Thymus (tissue), 14 donors: Measurements from ENCODE around the gene LHX4. TPM values are rescaled to one million over a fixed set of nuclear protein-coding genes. Genes with fewer than 3 reads are reported as not detected.

ENCODE experiments used
- DNase-seq, 9 donors: peaks; one replicate each; pipeline ENCODE4 v3.0.0-alpha.2; 2013; ENCODE audit warnings: low spot score in 9 of 9, low read depth in 6 of 9, missing footprints in 1 of 9
- H3K27ac ChIP-seq, 2 donors: one replicate each; pipeline ENCODE4 v1.5.1; 2013; ENCODE audit warnings: control low read depth in 1 of 2, low read depth in 1 of 2, low read length in 1 of 2, mild to moderate bottlenecking in 1 of 2, moderate library complexity in 1 of 2
- H3K27me3 ChIP-seq, 2 donors: one replicate each; pipeline ENCODE4 v1.5.1; 2013; ENCODE audit warnings: low read length in 1 of 2; ENCODE audit not compliant: control insufficient read depth in 2 of 2, insufficient read depth in 1 of 2
- H3K36me3 ChIP-seq, 2 donors: one replicate each; pipeline ENCODE4 v1.5.1; 2013; ENCODE audit warnings: low read length in 1 of 2, mild to moderate bottlenecking in 1 of 2, moderate library complexity in 1 of 2; ENCODE audit not compliant: control insufficient read depth in 2 of 2, insufficient read depth in 2 of 2
- H3K4me1 ChIP-seq, 2 donors: one replicate each; pipeline ENCODE4 v1.5.1; 2013; ENCODE audit warnings: low read length in 2 of 2; ENCODE audit not compliant: control insufficient read depth in 2 of 2, insufficient read depth in 2 of 2
- H3K4me3 ChIP-seq, 2 donors: one replicate each; pipeline ENCODE4 v1.5.1; 2013; ENCODE audit warnings: low read length in 2 of 2, control low read depth in 1 of 2, mild to moderate bottlenecking in 1 of 2
- H3K9me3 ChIP-seq, 2 donors: one replicate each; pipeline ENCODE4 v1.5.1; 2013; ENCODE audit warnings: low read length in 1 of 2, mild to moderate bottlenecking in 1 of 2; ENCODE audit not compliant: control insufficient read depth in 2 of 2, insufficient read depth in 1 of 2
- WGBS: extraction: QIAGEN DNeasy Blood & Tissue Kit; methylation state at CpG from one replicate; pipeline ENCODE4 v1.1.7; 2013; 5-methylcytosine and 5-hydroxymethylcytosine counted together
- long read RNA-seq, 10 donors: transcript quantifications; one replicate each; lab custom pipeline, GENCODE V29; 2026
- polyA plus RNA-seq: library from polyadenylated mRNA; stranded (reverse); fragments of 200-250 nt; gene quantifications from one replicate; pipeline ENCODE4 v1.2.3, GENCODE V29; 2013
- total RNA-seq: library from RNA; stranded (reverse); fragments of 120-200 nt; gene quantifications from one replicate; pipeline ENCODE4 v1.2.4, GENCODE V29; 2013
- donor health status: healthy.

The LHX4 gene
- total RNA-seq (0.05 TPM), polyA plus RNA-seq (0.05 TPM)
- long read RNA-seq, donor 1, result 0 reads
- long read RNA-seq, donor 2, partial matches to known transcripts, result 127 of 127 reads
- long read RNA-seq, donor 2, other reads (novel, unspliced or antisense), result 0 of 127 reads
- long read RNA-seq, donor 3, partial matches to known transcripts, result 55 of 64 reads
- long read RNA-seq, donor 3, other reads (novel, unspliced or antisense), result 9 of 64 reads
- long read RNA-seq, donor 4, partial matches to known transcripts, result 6 of 26 reads
- long read RNA-seq, donor 4, other reads (novel, unspliced or antisense), result 20 of 26 reads
- long read RNA-seq, donor 5, partial matches to known transcripts, result 89 of 89 reads
- long read RNA-seq, donor 5, other reads (novel, unspliced or antisense), result 0 of 89 reads
- long read RNA-seq, donor 6, partial matches to known transcripts, result 55 of 55 reads
- long read RNA-seq, donor 6, other reads (novel, unspliced or antisense), result 0 of 55 reads
- long read RNA-seq, donor 7, result 0 reads
- long read RNA-seq, donor 8, result 0 reads
- long read RNA-seq, donor 9, result 0 reads
- long read RNA-seq, donor 10, partial matches to known transcripts, result 16 of 31 reads
- long read RNA-seq, donor 10, other reads (novel, unspliced or antisense), result 15 of 31 reads

GRCh38 chr1:180229483-180230415 is at the start of gene LHX4:
Gene LHX4 (plus strand): TSS chr1:180230264. CDS start chr1:180230530, 266 bp downstream.
- under 1% methylated on average over 99 of the region's 105 CpGs for WGBS
- no peak within 1 kb of the TSS for H3K27ac ChIP-seq
- no peak for DNase-seq
- H3K4me3 ChIP-seq, result peak within 1 kb of the TSS; percentile 16 to 56
- H3K27me3 ChIP-seq, result peaks cover 78 to 100% of the 10 kb centered on the region in 2 donors
- peaks cover 22 to 25% of the 10 kb centered on the region in 2 donors for H3K4me1 ChIP-seq
- H3K9me3 ChIP-seq, result peaks cover 0 to 10% of the 10 kb centered on the region in 2 donors
- no peaks in the 10 kb centered on the region for H3K36me3 ChIP-seq

GRCh38 chr1:180181048-180181447 is 49.0 kb upstream of the LHX4 start:
- Histone ChIP-seq H3K4me1 (no peaks in the 10 kb centered on the region), H3K27me3 (no peaks in the 10 kb centered on the region), H3K4me3 (no peak overlapping the region), H3K36me3 (peaks cover 0 to 13% of the 10 kb centered on the region in 2 donors), H3K27ac (no peak overlapping the region), H3K9me3 (peaks cover 0 to 3% of the 10 kb centered on the region in 2 donors)
- no peak for DNase-seq
- WGBS, result 93% methylated on average over 7 of the region's 7 CpGs

GRCh38 chr1:180181996-180182642 is 47.9 kb upstream of the LHX4 start:
- DNase-seq, result no peak
- WGBS, result 97% methylated on average over 23 of the region's 23 CpGs
- peaks cover 0 to 15% of the 10 kb centered on the region in 2 donors for H3K36me3 ChIP-seq

DNA sequence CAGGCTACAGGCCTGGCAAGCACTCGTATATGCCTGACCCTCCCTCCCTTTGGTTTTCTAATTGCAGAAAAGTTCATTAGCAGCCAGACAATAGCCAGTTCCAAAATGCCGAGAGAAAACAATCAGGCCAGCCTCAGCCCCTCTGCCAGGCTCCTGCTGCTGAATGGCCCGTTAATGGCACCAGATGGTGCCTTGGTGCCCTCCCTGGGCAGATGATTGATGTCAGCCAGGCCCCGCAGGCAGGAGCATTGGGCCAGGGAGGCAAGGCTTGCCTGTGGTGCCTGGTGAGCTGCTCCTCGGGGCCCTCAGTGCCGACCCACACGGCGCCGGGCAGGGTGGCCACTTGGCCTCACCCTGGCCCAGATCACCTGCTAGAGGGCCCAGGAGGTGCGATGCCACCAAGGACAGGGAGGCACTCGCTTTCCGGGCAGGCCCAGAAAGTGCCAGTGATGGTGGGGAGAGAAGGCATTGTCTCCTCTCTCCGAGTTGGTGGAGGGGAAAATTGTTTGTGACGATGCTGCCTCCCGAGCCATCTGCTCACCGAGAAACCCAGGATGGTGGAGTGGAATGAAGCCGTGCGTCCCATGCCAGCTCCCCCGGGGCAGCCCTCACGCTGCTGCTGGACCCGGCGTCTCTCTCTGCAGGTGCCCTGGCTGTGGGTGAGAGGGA is 47.3 kb upstream of the LHX4 start:
- 97% methylated on average over 22 of the region's 22 CpGs for WGBS
- no peaks in the 10 kb centered on the region for H3K27me3 ChIP-seq
- H3K36me3 ChIP-seq, result peaks cover 0 to 15% of the 10 kb centered on the region in 2 donors
- H3K9me3 ChIP-seq, result no peaks in the 10 kb centered on the region
- no peak overlapping the region for H3K27ac ChIP-seq
- no peak for DNase-seq
- H3K4me3 ChIP-seq, result no peak overlapping the region
- no peaks in the 10 kb centered on the region for H3K4me1 ChIP-seq

More at GRCh38 chr1:180181996-180182642, 47.9 kb upstream of the LHX4 start:
- H3K4me1 ChIP-seq, result no peaks in the 10 kb centered on the region
- H3K27ac ChIP-seq, result no peak overlapping the region
- H3K4me3 ChIP-seq, result no peak overlapping the region
- no peaks in the 10 kb centered on the region for H3K27me3 ChIP-seq
- no peaks in the 10 kb centered on the region for H3K9me3 ChIP-seq

- 97% methylated on average over 10 of the region's 10 CpGs for WGBS
- Histone ChIP-seq H3K4me3 (no peak overlapping the region), H3K27me3 (no peaks in the 10 kb centered on the region), H3K9me3 (no peaks in the 10 kb centered on the region), H3K4me1 (peaks cover 0 to 5% of the 10 kb centered on the region in 2 donors), H3K27ac (no peak overlapping the region), H3K36me3 (peaks cover 0 to 15% of the 10 kb centered on the region in 2 donors)
- no peak for DNase-seq
Observed at GRCh38 chr1:180183426-180183825, 46.6 kb upstream of the LHX4 start.

- no peak for DNase-seq
- Histone ChIP-seq H3K9me3 (no peaks in the 10 kb centered on the region), H3K4me1 (peaks cover 0 to 12% of the 10 kb centered on the region in 2 donors), H3K27me3 (no peaks in the 10 kb centered on the region), H3K27ac (no peak overlapping the region), H3K4me3 (no peak overlapping the region), H3K36me3 (peaks cover 0 to 15% of the 10 kb centered on the region in 2 donors)
- 90% methylated on average over 9 of the region's 9 CpGs for WGBS
Observed at GRCh38 chr1:180184041-180184440, 46.0 kb upstream of the LHX4 start.

- DNase-seq, result no peak
- H3K9me3 ChIP-seq, result no peaks in the 10 kb centered on the region
- 95% methylated on average over 5 of the region's 5 CpGs for WGBS
- no peak overlapping the region for H3K4me3 ChIP-seq
- no peaks in the 10 kb centered on the region for H3K27me3 ChIP-seq
- H3K4me1 ChIP-seq, result peaks cover 0 to 18% of the 10 kb centered on the region in 2 donors
- H3K27ac ChIP-seq, result no peak overlapping the region
- peaks cover 0 to 15% of the 10 kb centered on the region in 2 donors for H3K36me3 ChIP-seq
Observed at GRCh38 chr1:180185281-180185680, 44.8 kb upstream of the LHX4 start.

- 98% methylated on average over 9 of the region's 9 CpGs for WGBS
- H3K27ac ChIP-seq, result no peak overlapping the region
- no peaks in the 10 kb centered on the region for H3K27me3 ChIP-seq
- no peak for DNase-seq
- peaks cover 0 to 22% of the 10 kb centered on the region in 2 donors for H3K4me1 ChIP-seq
- H3K36me3 ChIP-seq, result peaks cover 0 to 16% of the 10 kb centered on the region in 2 donors
- H3K4me3 ChIP-seq, result no peak overlapping the region
- H3K9me3 ChIP-seq, result no peaks in the 10 kb centered on the region
Observed at GRCh38 chr1:180185971-180186645, 44.0 kb upstream of the LHX4 start.
